ENCODE measurements around the gene EPHA10. TPM values are rescaled to one million over a fixed set of nuclear protein-coding genes. Genes with fewer than 3 reads are reported as not detected.

EPHA10 gene
- total RNA-seq, 1 experiment from 2014 or later, result 1.3 TPM

- TF ChIP-seq ZNF532 (CRISPR knock-in tag; IDR thresholded peaks at IDR 0.05; ENCODE audit: borderline replicate concordance) (no peak), TEAD1 (CRISPR knock-in tag; IDR thresholded peaks at IDR 0.05) (no peak), ZBTB43 (CRISPR knock-in tag; IDR thresholded peaks at IDR 0.05) (no peak), GABPB1 (CRISPR knock-in tag; IDR thresholded peaks at IDR 0.05) (no peak)
These were observed 5.5 kb downstream of the EPHA10 start (continued) for GRCh38 chr1:37759451-37759850.

- Mint-ChIP-seq H3K36me3 (no peaks in the 10 kb centered on the region), H3K27ac (no peak overlapping the region), H3K4me1 (peaks cover 2% of the 10 kb centered on the region; the same call in 1 of the 2 replicates), H3K27me3 (ENCODE audit: low read depth) (peaks cover 16% of the 10 kb centered on the region), H3K9me3 (no peaks in the 10 kb centered on the region), H3K4me3 (no peak overlapping the region)
- ATAC-seq (no peak), DNase-seq (ENCODE audit: low spot score) (no peak)
- CTCF ChIA-PET, result interaction anchor here (0.6 to 2.2 kb wide), 2 partner anchors 9 to 339 kb away, joined by 3 to 10 read pairs; partner anchors contain the start of gene EPHA10
- POLR2A ChIA-PET, result interaction anchor here (2.5 kb wide), 1 partner anchor 9 kb away, joined by 6 read pairs; the partner anchor contains the start of gene EPHA10
- TF ChIP-seq TCF7 (CRISPR knock-in tag; IDR thresholded peaks at IDR 0.05; ENCODE audit: low read depth), result no peak
- TF ChIP-seq FOXP4 (CRISPR knock-in tag; IDR thresholded peaks at IDR 0.05), result no peak
- no peak for TF ChIP-seq OVOL2 (CRISPR knock-in tag; IDR thresholded peaks at IDR 0.05; ENCODE audit: borderline replicate concordance)
- TF ChIP-seq NR2C2 (CRISPR knock-in tag; IDR thresholded peaks at IDR 0.05), result no peak
- no peak for TF ChIP-seq ATF6 (CRISPR knock-in tag; IDR thresholded peaks at IDR 0.05)
- TF ChIP-seq ZBTB21 (CRISPR knock-in tag; IDR thresholded peaks at IDR 0.05; ENCODE audit: borderline replicate concordance), result no peak
- no peak for TF ChIP-seq ZNF281 (CRISPR knock-in tag; IDR thresholded peaks at IDR 0.05)
- TF ChIP-seq SMAD3 (CRISPR knock-in tag; IDR thresholded peaks at IDR 0.05; ENCODE audit: borderline replicate concordance), result no peak
- TF ChIP-seq MAX (CRISPR knock-in tag; IDR thresholded peaks at IDR 0.05), result no peak
- no peak for TF ChIP-seq ELF4 (CRISPR knock-in tag; IDR thresholded peaks at IDR 0.05; ENCODE audit: low read depth)
- TF ChIP-seq ZNF121 (CRISPR knock-in tag; IDR thresholded peaks at IDR 0.05), result no peak
- no peak for TF ChIP-seq NFATC4 (CRISPR knock-in tag; IDR thresholded peaks at IDR 0.05)
- TF ChIP-seq CREB1 (CRISPR knock-in tag; IDR thresholded peaks at IDR 0.05), result no peak
- TF ChIP-seq PRRX2 (CRISPR knock-in tag; IDR thresholded peaks at IDR 0.05), result no peak
- TF ChIP-seq IRF1 (CRISPR knock-in tag; IDR thresholded peaks at IDR 0.05), result no peak
- TF ChIP-seq E2F1 (CRISPR knock-in tag; IDR thresholded peaks at IDR 0.05), result no peak
- no peak for TF ChIP-seq IRF2 (CRISPR knock-in tag; IDR thresholded peaks at IDR 0.05; ENCODE audit: borderline replicate concordance, low read depth)
- TF ChIP-seq ATF1 (CRISPR knock-in tag; IDR thresholded peaks at IDR 0.05), result no peak
These were observed 8.9 kb downstream of the EPHA10 start for GRCh38 chr1:37755951-37756560.

Measured in WTC11 (cell line).